Measurements from ENCODE around the gene CABCOCO1.

- TF ChIP-seq CTCF (IDR thresholded peaks at IDR 0.05), result no peak
- no peak for TF ChIP-seq POLR2A (IDR thresholded peaks at IDR 0.05)
Observed at GRCh38 chr10:61761825-61762217, 99.1 kb downstream of the CABCOCO1 start.

Data from thyroid gland (tissue), 4 donors.